GM12801 (cell line): ENCODE results near the gene RBFOX1.

Experiments
- TF ChIP-seq, protein P1 (sequence below): IDR thresholded peaks from one replicate; pipeline ENCODE4 v1.5.1; 2011; ENCODE audit warnings: control low read depth; ENCODE audit not compliant: insufficient read length; ENCODE audit errors: extremely low read depth

Gene RBFOX1

DNA sequence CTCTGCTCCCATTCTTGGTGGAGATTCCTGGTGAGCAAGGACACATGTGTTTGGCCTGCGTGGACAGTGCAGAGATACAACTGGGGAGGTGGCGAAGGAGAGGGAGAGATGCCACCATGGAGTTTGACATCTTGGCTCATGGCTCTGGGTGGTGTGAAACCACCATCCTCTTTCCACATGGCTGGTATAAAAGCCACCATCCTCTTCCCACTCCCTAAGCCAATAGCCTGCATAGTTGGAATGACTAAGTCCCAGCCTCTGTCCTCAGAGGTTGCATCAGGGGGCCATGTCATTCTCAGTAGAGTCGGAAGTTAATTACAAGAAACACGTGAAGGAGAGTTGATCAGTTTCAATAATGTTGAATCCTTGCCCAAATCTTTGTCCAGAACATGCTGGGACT, 10.0 kb downstream of the RBFOX1 start:
- TF ChIP-seq, protein P1, sequence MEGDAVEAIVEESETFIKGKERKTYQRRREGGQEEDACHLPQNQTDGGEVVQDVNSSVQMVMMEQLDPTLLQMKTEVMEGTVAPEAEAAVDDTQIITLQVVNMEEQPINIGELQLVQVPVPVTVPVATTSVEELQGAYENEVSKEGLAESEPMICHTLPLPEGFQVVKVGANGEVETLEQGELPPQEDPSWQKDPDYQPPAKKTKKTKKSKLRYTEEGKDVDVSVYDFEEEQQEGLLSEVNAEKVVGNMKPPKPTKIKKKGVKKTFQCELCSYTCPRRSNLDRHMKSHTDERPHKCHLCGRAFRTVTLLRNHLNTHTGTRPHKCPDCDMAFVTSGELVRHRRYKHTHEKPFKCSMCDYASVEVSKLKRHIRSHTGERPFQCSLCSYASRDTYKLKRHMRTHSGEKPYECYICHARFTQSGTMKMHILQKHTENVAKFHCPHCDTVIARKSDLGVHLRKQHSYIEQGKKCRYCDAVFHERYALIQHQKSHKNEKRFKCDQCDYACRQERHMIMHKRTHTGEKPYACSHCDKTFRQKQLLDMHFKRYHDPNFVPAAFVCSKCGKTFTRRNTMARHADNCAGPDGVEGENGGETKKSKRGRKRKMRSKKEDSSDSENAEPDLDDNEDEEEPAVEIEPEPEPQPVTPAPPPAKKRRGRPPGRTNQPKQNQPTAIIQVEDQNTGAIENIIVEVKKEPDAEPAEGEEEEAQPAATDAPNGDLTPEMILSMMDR, result no peak

DNA sequence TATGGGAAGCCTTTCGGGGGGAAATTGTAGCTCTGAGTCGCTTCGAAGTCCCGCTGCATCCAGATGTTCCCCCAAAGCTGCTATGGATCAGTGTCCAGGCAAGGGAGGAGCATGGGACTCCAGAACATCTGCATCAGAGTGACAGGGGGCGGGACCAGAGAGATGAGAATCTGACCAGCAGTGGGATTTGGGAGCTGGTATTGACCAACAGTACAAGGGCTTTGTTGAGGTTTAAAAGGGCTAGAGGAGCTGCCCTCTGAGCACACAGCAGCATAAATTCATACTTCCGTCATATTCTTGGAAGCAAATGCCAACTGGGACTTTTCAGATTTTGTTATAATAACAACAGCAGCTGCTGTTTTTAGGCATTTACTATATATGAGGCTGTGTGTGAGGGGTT, 10.6 kb downstream of the RBFOX1 start:
- TF ChIP-seq, protein P1, result no peak

DNA sequence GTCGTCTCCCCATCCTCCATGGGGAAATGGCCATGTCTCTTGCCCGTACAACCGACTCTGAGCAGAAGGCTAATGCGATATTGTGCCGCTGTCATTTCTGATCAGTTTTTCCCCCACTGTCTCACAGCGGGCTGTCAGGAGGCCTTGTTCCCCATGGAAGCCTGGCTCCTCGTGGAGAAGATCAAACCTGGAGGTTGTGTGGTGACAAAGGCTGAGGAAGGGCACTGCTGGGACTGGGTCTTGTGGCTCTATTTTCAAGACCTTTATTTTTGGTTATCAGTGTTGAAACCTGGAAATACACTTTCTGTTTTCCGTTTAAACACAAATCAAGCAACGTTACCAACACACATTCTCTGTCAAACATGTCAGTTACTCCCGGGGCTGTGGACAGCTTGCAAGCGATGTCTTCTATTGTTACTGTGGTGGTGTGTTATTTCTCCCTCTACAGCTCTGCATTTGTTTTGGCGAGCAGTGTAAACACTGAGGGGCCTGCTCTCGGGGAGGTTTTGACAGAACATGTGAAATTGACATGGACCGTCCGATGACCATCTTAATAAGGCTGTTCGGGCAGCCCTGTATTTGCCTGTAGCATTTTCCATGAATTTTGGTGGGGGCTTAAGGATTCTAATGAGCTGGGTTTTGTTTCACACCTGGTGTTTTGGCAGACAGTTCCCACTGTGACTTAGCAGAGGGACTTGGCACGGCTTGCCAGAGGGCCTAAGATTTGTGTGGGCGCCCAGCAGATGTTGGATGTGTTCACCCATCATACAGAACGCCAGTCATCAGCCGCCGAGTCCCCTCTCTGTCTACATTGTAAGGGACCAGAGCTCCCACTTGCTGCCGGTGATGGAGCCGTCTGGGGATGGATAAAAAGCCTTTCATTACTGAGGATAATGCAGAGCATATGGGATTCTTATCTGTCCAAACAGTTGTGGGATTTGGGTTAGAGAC, 12.5 kb downstream of the RBFOX1 start:
- TF ChIP-seq, protein P1, result no peak

DNA sequence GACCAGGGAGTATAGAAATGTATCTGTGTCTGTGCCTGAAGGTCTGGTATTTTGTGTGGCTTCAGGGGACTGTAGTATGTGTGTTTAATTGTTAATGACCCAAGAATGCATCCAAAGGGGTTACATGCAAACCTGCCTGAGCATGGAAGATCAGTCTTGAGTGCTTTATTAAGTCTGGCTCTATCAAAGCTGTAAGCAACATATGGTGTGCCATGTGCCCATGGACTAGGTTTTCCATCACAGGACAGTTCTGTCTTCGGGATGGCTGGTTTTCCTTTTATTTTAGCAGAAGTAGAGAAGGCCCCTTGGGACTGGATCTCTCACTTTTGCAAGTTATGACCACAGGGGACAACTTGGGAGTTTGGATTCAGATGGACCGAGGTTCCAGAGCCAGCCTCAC, 18.2 kb downstream of the RBFOX1 start:
- TF ChIP-seq, protein P1, result no peak

DNA sequence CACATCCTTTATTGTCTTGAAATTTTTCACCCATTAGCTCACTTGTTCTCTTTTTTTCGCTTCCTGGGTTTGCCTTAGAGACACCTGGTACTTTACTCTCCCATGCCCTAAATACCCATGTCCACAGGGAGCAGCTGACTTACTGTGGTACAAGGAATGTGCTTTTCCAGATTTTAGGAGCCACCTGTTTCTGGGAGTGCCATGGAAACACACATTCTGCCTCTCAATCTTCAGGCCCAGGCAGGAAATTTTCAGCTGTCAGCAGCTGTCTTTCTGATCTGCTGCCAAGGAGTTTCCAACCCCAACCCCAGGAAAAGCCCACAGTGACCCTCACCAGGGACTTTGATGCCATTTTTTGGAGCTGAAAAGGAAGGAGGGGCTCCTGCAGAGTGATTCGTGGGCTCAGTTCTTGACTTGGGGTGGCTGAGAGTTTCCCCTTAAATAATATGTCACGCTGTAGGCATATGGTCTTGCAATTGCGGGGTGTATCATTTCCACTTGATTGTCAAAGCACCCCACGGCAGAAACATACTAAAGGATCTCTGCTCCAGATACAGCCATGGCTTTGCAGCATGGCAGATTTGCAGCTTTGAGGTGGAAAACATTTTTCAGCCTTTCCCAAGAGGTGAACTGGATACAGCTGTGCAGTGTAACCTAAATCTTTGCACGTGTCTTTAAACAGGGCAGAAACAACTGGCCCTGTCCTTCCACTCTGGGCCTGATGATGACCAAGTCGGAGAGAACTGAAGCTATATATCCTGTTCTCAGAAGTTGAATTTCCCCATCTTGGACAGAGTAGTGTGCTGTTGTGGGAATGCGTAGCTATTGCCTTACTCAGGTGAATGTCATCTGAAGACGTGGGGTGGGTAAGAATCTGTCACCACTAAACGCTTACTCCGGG, 19.2 kb downstream of the RBFOX1 start:
- TF ChIP-seq, protein P1, result no peak

DNA sequence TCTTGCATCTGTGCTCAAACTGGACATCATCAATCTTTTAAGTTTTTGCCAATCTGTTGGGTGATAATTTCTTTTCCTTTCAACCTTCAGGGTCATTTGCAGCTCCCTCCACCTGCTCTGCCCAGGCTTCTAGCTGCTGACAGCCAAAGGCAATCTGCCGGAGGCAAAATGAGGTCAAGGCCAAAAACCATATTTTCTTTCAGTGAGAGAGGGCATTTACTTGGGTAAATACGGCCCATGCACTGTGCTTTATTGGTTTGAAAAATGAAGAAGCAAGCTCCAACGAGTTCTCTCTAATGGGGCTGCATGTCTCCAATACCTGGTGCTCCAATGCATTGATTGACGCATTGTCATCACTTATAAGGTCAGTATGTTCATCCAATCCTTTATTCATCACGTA, 23.1 kb downstream of the RBFOX1 start:
- TF ChIP-seq, protein P1, result no peak

DNA sequence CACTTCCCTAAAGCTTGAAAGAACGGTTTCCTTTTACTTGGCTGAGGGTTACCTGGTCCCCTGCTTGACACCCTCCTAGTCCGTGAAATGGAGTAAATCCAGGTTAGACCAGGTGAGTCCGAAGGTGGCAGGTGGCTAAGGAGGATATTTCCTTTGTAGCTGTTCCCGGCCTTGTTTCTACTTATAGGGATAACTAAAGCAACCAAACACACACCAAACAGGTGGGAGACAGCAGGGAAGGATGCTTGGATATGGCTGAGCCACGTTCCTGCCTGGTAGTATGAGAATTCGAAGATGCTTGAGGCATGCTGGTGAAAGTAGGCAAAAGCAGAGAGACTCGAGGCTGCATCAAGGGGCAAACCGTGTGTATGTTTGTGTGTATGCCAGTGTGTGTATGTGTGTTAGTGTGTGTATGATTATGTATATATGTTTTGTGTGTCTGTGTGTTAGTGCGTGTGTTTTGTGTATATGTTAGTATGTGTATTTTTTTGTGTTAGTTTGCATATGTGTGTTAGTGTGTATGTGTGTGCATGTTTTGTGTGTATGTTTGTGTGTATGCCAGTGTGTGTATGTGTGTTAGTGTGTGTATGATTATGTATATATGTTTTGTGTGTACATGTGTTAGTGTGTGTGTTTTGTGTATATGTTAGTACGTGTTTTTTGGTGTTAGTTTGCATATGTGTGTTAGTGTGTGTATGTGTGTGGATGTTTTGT, 28.9 kb downstream of the RBFOX1 start:
- TF ChIP-seq, protein P1, result no peak
